Effector CD8-positive, alpha-beta T cell (primary cell): ENCODE measurements around the gene RIC3.

ENCODE experiments used
- DNase-seq: peaks from one replicate; lab custom pipeline; 2025; lab: John Stamatoyannopoulos, UW

Gene RIC3

DNA sequence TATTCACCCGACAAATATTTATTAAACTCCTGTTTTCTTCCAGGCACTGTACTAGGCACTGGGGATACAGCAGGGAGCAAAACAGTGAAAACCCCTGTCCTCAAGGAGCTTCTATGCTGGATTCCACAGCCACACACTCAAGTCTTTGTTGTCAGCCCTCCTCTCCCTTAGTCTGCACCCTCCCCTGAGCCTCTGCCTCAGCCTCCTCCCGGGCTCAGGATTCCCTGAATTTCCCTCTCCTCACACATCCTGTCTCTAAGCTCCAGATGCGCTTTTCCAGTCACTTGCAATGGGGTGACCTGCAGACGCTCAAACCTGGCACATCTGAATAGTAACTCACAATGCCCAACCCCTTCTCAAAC is 101.3 kb downstream of the RIC3 start:
- DNase-seq: no peak

DNA sequence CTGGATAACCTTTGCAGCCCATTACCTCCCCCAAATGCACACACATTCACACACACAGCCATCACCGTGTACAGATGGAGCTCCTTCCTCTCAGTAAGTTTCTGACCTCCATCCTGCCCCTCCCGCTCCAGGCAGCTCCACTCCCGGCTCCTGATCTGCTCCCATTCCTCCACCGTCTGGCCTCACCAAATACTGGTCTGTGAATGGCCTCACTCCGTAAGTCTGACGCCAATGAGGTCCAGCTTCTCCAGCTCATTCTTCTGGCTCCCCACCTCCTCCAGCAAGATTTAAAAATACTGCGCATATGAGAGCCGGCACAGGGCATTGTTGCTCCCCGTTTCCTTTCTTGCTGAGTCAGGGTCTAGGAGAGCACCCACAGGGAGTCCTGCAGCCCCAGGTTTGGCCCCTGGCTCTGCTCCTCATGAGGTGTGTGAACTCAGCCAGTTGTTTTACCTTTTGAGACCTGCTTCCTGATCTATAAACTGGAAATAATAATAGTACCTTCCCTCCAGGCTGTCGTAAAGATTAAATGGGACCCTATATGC is 101.8 kb downstream of the RIC3 start:
- DNase-seq: no peak

- no peak for DNase-seq
Observed at GRCh38 chr11:8066036-8066910, 102.6 kb downstream of the RIC3 start.

DNA sequence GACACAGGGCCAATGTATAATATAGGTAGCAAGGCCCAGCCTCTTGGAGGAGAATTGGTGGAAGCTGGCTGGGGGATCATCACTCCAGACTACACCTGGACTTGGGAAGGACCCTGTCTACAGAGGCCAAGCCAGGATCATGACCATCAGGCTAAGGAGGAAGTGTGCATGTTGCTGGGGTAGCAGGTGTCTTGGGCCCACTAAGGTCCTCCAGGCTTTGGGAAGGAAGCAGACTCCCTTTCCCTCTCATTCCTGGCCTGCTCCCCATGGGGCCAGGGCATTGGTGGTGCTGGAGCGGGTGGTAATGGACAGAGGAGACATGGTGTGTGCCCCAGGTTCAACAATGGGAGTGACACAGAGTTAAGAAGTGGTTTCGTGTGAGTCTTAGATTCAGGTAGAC is 103.8 kb downstream of the RIC3 start:
- DNase-seq: no peak

DNA sequence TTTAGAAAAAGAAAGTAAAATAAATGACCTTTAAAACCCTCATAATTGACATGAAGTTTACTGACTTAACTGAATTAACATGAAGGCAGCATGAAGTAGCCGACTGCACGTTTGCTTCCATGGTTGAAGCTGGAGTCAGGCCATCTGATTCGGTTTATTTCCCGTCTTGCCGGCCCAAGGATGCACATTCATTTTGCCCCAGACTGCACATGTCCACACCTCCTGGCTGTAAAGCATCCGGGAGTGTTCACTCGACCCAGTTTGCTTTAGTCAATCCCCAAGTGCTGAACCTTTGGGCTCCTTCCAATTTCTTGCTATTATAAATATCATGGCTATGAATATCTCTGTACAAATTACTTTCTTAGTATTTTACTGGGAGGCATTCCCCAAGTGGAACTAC is 105.5 kb downstream of the RIC3 start:
- no peak for DNase-seq

GRCh38 chr11:8062781-8063257 is 106.0 kb downstream of the RIC3 start:
- no peak for DNase-seq

- no peak for DNase-seq
Observed at GRCh38 chr11:8061555-8062428, 107.0 kb downstream of the RIC3 start.

- DNase-seq: no peak
Observed at GRCh38 chr11:8060801-8061554, 107.8 kb downstream of the RIC3 start.

- DNase-seq: no peak
Observed at GRCh38 chr11:8060146-8060719, 108.6 kb downstream of the RIC3 start.

DNA sequence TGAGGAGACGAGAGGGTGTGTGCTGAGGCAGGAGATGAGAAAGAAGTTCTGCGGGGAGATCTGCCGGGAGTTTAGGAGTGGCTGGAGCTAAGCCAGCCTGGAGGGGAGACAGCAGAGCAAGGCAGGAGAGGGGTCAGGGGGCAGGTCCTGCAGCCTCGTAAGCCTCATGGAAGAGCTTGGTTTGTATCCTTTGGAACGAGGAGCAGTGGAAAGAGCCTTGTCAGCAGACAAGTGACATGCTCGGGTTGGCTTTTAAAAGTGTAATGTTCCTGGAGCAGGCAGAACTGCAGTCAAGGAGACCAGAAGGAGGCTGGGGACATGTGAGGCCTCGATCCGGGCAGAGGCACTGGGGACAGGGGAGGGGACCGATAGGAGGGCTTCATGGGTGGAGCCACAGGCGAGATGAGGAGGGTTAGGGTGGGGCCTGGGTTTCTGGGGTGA is 109.2 kb downstream of the RIC3 start:
- DNase-seq: no peak

GRCh38 chr11:8059030-8059429 is 109.8 kb downstream of the RIC3 start:
- DNase-seq: no peak

GRCh38 chr11:8058216-8058615 is 110.6 kb downstream of the RIC3 start:
- no peak for DNase-seq

- no peak for DNase-seq
Observed at GRCh38 chr11:8056810-8057463, 111.9 kb downstream of the RIC3 start.
